IMR-90 (cell line): ENCODE data around the gene ANKRD27. TPM values are rescaled to one million over a fixed set of nuclear protein-coding genes. Genes with fewer than 3 reads are reported as not detected.

Experiments
- ATAC-seq: fragments of 200-7000 bp; cut with Tn5 transposase; 2 replicates; pipeline ENCODE4 v1.9.1; 2020; ENCODE audit warnings: low read depth, mild to moderate bottlenecking, moderate library complexity
- BruUV-seq: library from RNA; stranded (reverse); fragments of 400-500 nt; replicated peaks from 2 replicates; lab custom pipeline; 2021; lab: Mats Ljungman, UMichigan
- CTCF ChIA-PET: fragments of 300-600 bp; formaldehyde crosslinking; extraction: SDS; loops from one replicate; lab custom pipeline; 2021; ENCODE audit warnings: antibody characterized with exemption; lab: Yijun Ruan, JAX
- POLR2A ChIA-PET: fragments of 300-600 bp; sonication (Branson Sonifier 250); formaldehyde crosslinking; loops from one replicate; lab custom pipeline; 2022; ENCODE audit warnings: antibody characterized with exemption; ENCODE audit not compliant: unreplicated experiment; lab: Charles Lee
- DNase-seq: peaks from one replicate; pipeline ENCODE4 v3.0.0; 2013
- H2AFZ ChIP-seq: replicated peaks from 2 replicates; pipeline ENCODE3; 2013; ENCODE audit warnings: low read length, mild to moderate bottlenecking; ENCODE audit not compliant: poor library complexity
- H2AK5ac ChIP-seq: 2 replicates; pipeline ENCODE4 v1.6.1; 2013; ENCODE audit warnings: low read depth, low read length, inconsistent platforms
- H2AK9ac ChIP-seq: replicated peaks from 2 replicates; pipeline ENCODE3; 2013; ENCODE audit warnings: mild to moderate bottlenecking, low read depth, low read length, moderate library complexity; ENCODE audit not compliant: poor library complexity
- H2BK120ac ChIP-seq: 2 replicates; pipeline ENCODE4 v1.6.1; 2013; ENCODE audit warnings: low read depth, low read length, inconsistent platforms
- H2BK15ac ChIP-seq: 3 replicates; pipeline ENCODE4 v1.6.1; 2013; ENCODE audit warnings: low read depth, low read length, inconsistent platforms
- H2BK20ac ChIP-seq: 2 replicates; pipeline ENCODE4 v1.6.1; 2013; ENCODE audit warnings: low read depth, mild to moderate bottlenecking, inconsistent platforms, low read length, moderate library complexity
- H2BK5ac ChIP-seq: 2 replicates; pipeline ENCODE4 v1.6.1; 2013; ENCODE audit warnings: mild to moderate bottlenecking, low read depth, low read length, inconsistent platforms; ENCODE audit not compliant: poor library complexity, severe bottlenecking
- H3K14ac ChIP-seq: replicated peaks from 2 replicates; pipeline ENCODE4 v1.6.1; 2013; ENCODE audit warnings: low read depth, low read length, inconsistent platforms
- H3K18ac ChIP-seq: 2 replicates; pipeline ENCODE4 v1.6.1; 2013; ENCODE audit warnings: low read depth, low read length, control low read depth
- H3K23ac ChIP-seq: 2 replicates; pipeline ENCODE4 v1.6.1; 2013; ENCODE audit warnings: low read depth, low read length, inconsistent platforms
- H3K27ac ChIP-seq: 2 replicates; pipeline ENCODE4 v1.5.1; 2013; ENCODE audit warnings: mild to moderate bottlenecking, control low read depth, low read length; ENCODE audit not compliant: insufficient read depth
- H3K27me3 ChIP-seq: 2 replicates; pipeline ENCODE4 v1.6.1; 2013; ENCODE audit warnings: low read length; ENCODE audit not compliant: control insufficient read depth, insufficient read depth
- H3K36me3 ChIP-seq: 2 replicates; pipeline ENCODE4 v1.6.1; 2013; ENCODE audit warnings: low read length, mixed read lengths; ENCODE audit not compliant: control insufficient read depth, insufficient read depth
- H3K4ac ChIP-seq: 2 replicates; pipeline ENCODE4 v1.6.1; 2013; ENCODE audit warnings: low read depth, low read length, inconsistent platforms
- H3K4me1 ChIP-seq: 2 replicates; pipeline ENCODE4 v1.6.1; 2013; ENCODE audit warnings: low read length, mixed read lengths; ENCODE audit not compliant: control insufficient read depth, insufficient read depth
- H3K4me2 ChIP-seq: 2 replicates; pipeline ENCODE4 v1.6.1; 2013; ENCODE audit warnings: low read depth, mild to moderate bottlenecking, control low read depth, low read length, moderate library complexity
- H3K4me3 ChIP-seq: 2 replicates; pipeline ENCODE4 v1.5.1; 2013; ENCODE audit warnings: low read depth, mild to moderate bottlenecking, control low read depth, low read length, moderate library complexity; ENCODE audit not compliant: insufficient read depth
- H3K56ac ChIP-seq: 2 replicates; pipeline ENCODE4 v1.6.1; 2013; ENCODE audit warnings: low read length, inconsistent platforms; ENCODE audit not compliant: insufficient read depth; ENCODE audit errors: extremely low read depth
- H3K79me1 ChIP-seq, 2 experiments: 2 replicates each; pipeline ENCODE4 v1.6.1; 2013; ENCODE audit warnings: low read length in 2 of 2, inconsistent platforms in 1 of 2, low read depth in 1 of 2
- H3K9ac ChIP-seq: 2 replicates; pipeline ENCODE4 v1.6.1; 2013; ENCODE audit warnings: low read depth, low read length, control low read depth
- H3K9me1 ChIP-seq: 2 replicates; pipeline ENCODE4 v1.6.1; 2013; ENCODE audit warnings: low read length, inconsistent platforms; ENCODE audit not compliant: insufficient read depth
- H3K9me3 ChIP-seq: 2 replicates; pipeline ENCODE4 v1.6.1; 2013; ENCODE audit warnings: low read length; ENCODE audit not compliant: control insufficient read depth, insufficient read depth
- H4K20me1 ChIP-seq: 2 replicates; pipeline ENCODE4 v1.6.1; 2013; ENCODE audit warnings: low read length, inconsistent platforms; ENCODE audit not compliant: insufficient read depth
- H4K5ac ChIP-seq: 2 replicates; pipeline ENCODE4 v1.6.1; 2013; ENCODE audit warnings: mild to moderate bottlenecking, low read depth, low read length, control low read depth
- H4K8ac ChIP-seq, 2 experiments: 2 replicates each; pipeline ENCODE4 v1.6.1; 2013; ENCODE audit warnings: low read depth in 2 of 2, low read length in 2 of 2, control low read depth in 1 of 2, inconsistent platforms in 1 of 2
- H4K91ac ChIP-seq: 2 replicates; pipeline ENCODE4 v1.6.1; 2013; ENCODE audit warnings: low read depth, low read length, inconsistent platforms; ENCODE audit not compliant: insufficient read depth
- CEBPB ChIP-seq: IDR thresholded peaks from 2 replicates; pipeline ENCODE4 v1.6.1; 2012; ENCODE audit warnings: low read depth, low read length, improper control_type of control experiment
- ELK1 ChIP-seq: fragments of 150-350 bp; IDR thresholded peaks from 2 replicates; pipeline ENCODE4 v1.6.1; 2016; ENCODE audit warnings: low read depth, mild to moderate bottlenecking, low read length, moderate library complexity, borderline replicate concordance
- FOS ChIP-seq: fragments of 150-350 bp; IDR thresholded peaks from 2 replicates; pipeline ENCODE4 v1.6.1; 2016; ENCODE audit warnings: low read depth, low read length
- MAFK ChIP-seq: IDR thresholded peaks from 2 replicates; pipeline ENCODE4 v1.6.1; 2012; ENCODE audit warnings: low read depth, low read length, improper control_type of control experiment
- RFX5 ChIP-seq: IDR thresholded peaks from 2 replicates; pipeline ENCODE4 v1.8.0; 2012; ENCODE audit warnings: low read depth, mild to moderate bottlenecking, low read length, moderate library complexity
- SMC3 ChIP-seq: fragments of 150-350 bp; IDR thresholded peaks from 2 replicates; pipeline ENCODE4 v1.6.1; 2016; ENCODE audit warnings: low read depth, mild to moderate bottlenecking, antibody characterized with exemption, low read length, moderate library complexity
- WGBS, 2 experiments: methylation state at CpG; one replicate each; pipeline versions ENCODE4 v1.1.5 to v1.1.7; 2013; ENCODE audit warnings: missing lambda C conversion rate in 2 of 2; ENCODE audit not compliant: insufficient read length in 1 of 2; ENCODE audit errors: extremely low coverage in 2 of 2; 5-methylcytosine and 5-hydroxymethylcytosine counted together
- dilution Hi-C: fragments of 300-500 bp; cut with HindIII; formaldehyde crosslinking; loops from one replicate; pipeline ENCODE4 v1.14.3; 2018; ENCODE audit warnings: low sequenced_read_pairs; ENCODE audit not compliant: unreplicated experiment
- in situ Hi-C: fragments of 300-500 bp; cut with MboI; formaldehyde crosslinking; loops from 3 replicates; pipeline ENCODE4 v1.14.3; 2019; ENCODE audit warnings: low sequenced_read_pairs, inconsistent platforms, mixed read lengths
- intact Hi-C: fragments of 100-400 bp; cut with micrococcal nuclease; formaldehyde crosslinking; loops from 2 replicates; pipeline ENCODE4 v1.10.0; 2022
- polyA plus RNA-seq, 3 experiments: library from polyadenylated mRNA; depleted of rRNA; stranded (reverse); fragments of >200 nt; gene quantifications; 2 replicates each; pipeline ENCODE4 v1.2.3, GENCODE V29; 2012; ENCODE audit warnings: low replicate concordance in 1 of 3
- total RNA-seq: library from RNA; depleted of rRNA; stranded (reverse); fragments of >200 nt; gene quantifications from 2 replicates; pipeline ENCODE4 v1.2.3, GENCODE V29; 2012

Gene ANKRD27
- total and polyA plus RNA-seq, 2 of the 4 experiments (the other 2 are of a cell fraction), result 16.7 to 35.0 TPM

GRCh38 chr19:32581705-32582179 lies 93.2 kb downstream of the ANKRD27 start:
- H3K4me3 ChIP-seq, result peak overlapping the region; percentile 81
- in situ Hi-C loops, result no loop called here

More at GRCh38 chr19:32581705-32582179, 93.2 kb downstream of the ANKRD27 start:
- 0 out of 2 replicates have a peak, but pooled peaks cover 6% of the 10 kb centered on the region for H4K20me1 ChIP-seq
- no peak overlapping the region for H3K56ac ChIP-seq
- dilution Hi-C loops, result no loop called here
- TF ChIP-seq SMC3, result no peak
- TF ChIP-seq ELK1, result no peak
- no peak for TF ChIP-seq FOS
- TF ChIP-seq RFX5, result no peak
- no peak for TF ChIP-seq MAFK
- peak; percentile 79 for TF ChIP-seq CEBPB
- H3K4me2 ChIP-seq, result peak overlapping the region; percentile 96
- WGBS, 2 experiments, result no CpG with 5 or more reads among the region's 27 CpGs
- H2AK9ac ChIP-seq, result peak overlapping the region; percentile 95
- peaks cover 18% of the 10 kb centered on the region for H3K36me3 ChIP-seq
- H3K18ac ChIP-seq, result peak overlapping the region; percentile 46
- peak overlapping the region; percentile 95 for H3K27ac ChIP-seq
- H3K9me1 ChIP-seq, result no peaks in the 10 kb centered on the region
- H3K79me1 ChIP-seq, result peaks cover 31 to 36% of the 10 kb centered on the region in 2 experiments
- peak overlapping the region; percentile 98 for H2AFZ ChIP-seq
- no peaks in the 10 kb centered on the region for H3K9me3 ChIP-seq
- H3K4me1 ChIP-seq, result peaks cover 2% of the 10 kb centered on the region; the same call in 1 of the 2 replicates
- H3K4ac ChIP-seq, result peak overlapping the region; percentile 34
- no peaks in the 10 kb centered on the region for H3K27me3 ChIP-seq
- H4K5ac ChIP-seq, result peak overlapping the region; percentile 31; the same call in 1 of the 2 replicates
- no peak overlapping the region for H2BK20ac ChIP-seq
- H3K9ac ChIP-seq, result peak overlapping the region; percentile 93
- intact Hi-C loops, result loop anchor here (5.0 to 10.0 kb wide), 3 partner anchors 127 to 503 kb away; partner anchors contain the start of genes GPATCH1 and ZNF507
- POLR2A ChIA-PET, result no interaction called here
- H3K23ac ChIP-seq, result peak overlapping the region; percentile 79
- no peak overlapping the region for H2BK15ac ChIP-seq
- peak overlapping the region; percentile 45; the same call in 1 of the 2 replicates for H2AK5ac ChIP-seq
- H2BK120ac ChIP-seq, result no peak overlapping the region
- no TSS peak for BruUV-seq
- ATAC-seq (peak; percentile 10), DNase-seq (peak; percentile 66)
- H3K14ac ChIP-seq, result peak overlapping the region; percentile 38
- H4K8ac ChIP-seq, result peak overlapping the region; percentile 62 to 94; a peak in 2 of 4 replicates
- H4K91ac ChIP-seq, result peak overlapping the region; percentile 54
- peak overlapping the region; percentile 88 for H2BK5ac ChIP-seq
- CTCF ChIA-PET, result no interaction called here
